NCI-H1417 (cell line): Measurements from ENCODE around the gene KCNAB2.
A peak's percentile ranks its signal among the peaks of the same experiment; 100 is the strongest.

Experiments
- DNase-seq, 3 experiments: peaks; one replicate each; lab custom pipeline; 2025; lab: John Stamatoyannopoulos, UW

Gene KCNAB2

DNA sequence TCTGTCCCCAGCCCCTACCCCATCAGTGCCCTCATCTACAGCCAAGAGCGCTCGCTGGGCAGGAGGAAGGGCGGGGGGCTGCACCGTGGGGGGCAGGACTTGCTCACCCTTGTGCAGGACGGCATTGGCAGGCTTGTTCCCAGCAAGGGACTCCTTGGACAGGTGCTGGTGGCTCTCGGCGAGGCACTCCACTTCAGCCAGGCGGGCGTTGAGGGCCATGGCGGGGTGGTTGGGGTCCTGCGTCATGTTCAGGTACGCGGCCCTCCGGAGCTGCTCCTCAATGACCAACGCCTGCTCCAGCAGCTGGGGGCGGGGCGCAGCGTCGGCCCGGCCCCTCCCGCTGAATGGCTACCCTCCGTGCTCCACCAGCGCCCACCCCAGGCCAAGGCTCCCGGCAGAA, 64.0 kb downstream of the KCNAB2 start:
- no peak for DNase-seq

DNA sequence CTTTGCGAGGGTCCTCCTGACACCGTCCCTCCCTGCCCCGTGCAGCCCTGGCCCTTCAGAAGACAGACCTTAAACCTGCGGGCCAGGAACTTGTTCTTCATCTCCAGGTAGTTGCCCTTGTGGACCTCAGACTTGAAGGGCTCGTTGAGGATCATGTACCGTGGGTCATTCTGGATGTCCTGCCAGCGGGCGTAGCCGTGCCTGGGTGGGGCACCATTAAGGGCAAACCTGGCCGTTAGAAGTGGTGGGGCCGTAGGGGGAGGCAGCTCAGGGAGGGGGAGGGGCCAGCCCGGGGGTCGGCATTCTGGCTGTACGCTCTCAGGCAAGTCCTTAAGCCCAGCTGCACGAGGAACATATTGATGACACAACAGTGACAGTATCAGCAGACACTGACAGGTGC, 64.6 kb downstream of the KCNAB2 start:
- no peak for DNase-seq

DNA sequence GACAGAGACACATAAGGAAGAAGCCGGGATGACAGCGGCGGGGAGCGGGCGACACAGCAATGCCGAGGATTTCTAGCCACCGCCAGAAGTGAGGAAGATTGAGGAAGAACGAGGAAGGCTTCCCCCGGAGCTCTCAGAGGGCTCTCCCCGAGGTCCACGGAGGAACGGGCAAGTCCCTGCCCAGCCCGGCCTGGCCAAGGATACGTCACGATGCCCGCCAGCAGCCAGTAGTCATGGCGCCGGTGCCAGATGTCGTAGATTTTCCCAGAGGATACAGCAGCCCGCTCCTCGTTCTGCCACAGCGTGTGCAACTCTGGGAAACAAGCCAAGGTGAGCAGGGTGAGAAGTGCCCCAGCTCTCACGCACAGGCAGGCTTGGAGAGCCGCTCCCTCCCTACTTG, 65.9 kb downstream of the KCNAB2 start:
- peak in 2 of 3 experiments; percentile 16 to 85 for DNase-seq

DNA sequence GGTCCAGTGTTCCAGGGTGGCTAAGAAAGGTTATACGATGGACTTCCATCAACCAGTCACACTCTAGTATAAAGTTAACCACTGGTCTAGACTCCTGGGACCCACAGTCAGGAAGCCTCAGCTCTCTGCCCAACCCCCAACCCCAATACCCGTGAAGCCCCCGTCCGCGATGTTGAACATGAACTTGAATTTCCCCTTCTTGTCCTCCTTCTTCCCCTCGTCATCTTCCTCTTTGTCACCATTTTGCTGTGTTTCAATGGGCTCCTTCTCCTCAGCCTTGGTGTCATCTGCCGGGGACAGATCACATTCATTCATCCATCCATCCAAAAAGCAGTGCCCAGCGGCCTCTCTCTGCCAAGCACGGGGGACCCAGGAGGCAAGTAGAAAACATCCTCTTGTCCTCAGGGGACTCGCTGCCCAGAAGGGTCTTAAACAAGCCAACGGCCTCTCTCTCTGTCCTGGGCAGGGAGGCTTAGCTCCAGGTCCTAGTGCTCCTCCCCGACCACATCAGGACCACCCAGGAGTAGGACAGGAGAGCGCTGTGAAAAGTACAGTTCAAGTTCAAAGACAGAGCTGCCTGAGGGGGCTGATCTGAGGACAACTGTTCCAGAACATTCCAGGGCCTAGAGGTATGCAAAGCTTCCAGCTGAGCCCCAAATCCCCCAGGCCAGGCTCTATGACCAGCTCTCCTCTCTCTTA, 66.5 kb downstream of the KCNAB2 start:
- no peak for DNase-seq

DNA sequence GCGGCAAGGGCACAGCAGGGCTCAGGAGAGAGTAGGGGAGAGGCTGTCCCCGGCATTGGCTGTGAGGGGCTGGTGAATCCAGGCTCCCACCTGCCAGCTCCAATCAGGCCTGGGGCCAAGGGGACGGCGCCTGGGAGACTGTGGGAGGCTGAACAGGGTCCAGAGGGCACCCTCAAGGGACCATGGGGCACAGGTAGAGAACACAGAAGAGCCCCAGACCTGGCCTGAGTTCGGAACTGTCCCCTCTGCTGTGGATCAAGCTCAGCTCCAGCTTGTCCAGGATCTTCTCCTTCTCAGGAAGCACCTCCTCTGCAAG, 67.0 kb downstream of the KCNAB2 start:
- no peak for DNase-seq

DNA sequence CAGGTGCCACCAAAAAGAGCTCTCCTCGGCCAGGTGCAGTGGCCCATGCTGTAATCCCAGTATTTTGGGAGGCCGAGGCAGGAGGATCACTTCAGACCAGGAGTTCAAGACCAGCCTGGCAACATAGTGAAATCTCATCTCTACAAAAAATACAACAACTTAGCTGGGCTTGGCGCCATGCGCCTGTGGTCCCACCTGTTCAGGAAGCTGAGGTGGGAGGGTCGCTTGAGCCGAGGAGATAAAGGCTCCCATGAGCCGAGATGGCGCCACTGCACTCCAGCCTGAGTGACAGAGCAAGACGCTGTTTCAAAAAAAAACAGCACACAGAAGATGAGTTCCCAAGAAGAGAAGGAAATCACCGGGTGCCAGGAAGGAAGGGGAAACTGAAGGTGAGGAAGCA, 67.4 kb downstream of the KCNAB2 start:
- DNase-seq: no peak

DNA sequence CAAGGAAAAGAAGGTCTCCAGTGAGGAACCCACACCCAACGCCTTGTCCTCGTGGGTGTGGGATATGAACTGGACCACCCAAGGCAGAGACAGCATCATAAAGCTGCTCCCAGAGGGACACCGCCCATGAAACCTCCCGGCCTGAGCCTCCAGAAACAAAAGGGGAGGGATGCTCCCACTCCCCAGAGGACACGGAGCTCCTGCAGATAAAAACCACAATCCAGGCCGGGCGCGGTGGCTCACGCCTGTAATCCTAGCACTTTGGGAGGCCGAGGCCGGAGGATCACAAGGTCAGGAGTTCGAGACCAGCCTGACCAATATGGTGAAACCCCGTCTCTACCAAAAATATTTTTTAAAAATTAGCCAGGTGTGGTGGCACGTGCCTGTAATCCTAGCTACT, 68.1 kb downstream of the KCNAB2 start:
- DNase-seq: no peak

DNA sequence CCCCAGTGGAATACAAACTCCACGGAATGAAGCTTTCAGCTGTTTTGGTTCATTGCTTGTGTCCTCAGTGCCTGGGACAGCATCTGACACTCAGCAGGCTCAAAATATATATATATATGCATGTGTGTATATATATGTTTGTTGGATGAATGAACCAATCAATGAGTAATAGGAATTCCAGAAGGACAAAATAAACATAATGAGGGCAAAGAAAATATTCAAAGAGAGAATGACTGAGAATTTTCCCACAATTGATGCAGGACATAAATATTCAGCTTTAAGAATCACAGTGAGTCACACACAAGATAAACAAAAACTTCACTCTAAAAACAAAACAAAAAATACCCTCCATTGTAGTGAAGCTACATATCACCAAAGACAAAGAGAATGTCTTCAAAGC, 70.4 kb downstream of the KCNAB2 start:
- no peak for DNase-seq

DNA sequence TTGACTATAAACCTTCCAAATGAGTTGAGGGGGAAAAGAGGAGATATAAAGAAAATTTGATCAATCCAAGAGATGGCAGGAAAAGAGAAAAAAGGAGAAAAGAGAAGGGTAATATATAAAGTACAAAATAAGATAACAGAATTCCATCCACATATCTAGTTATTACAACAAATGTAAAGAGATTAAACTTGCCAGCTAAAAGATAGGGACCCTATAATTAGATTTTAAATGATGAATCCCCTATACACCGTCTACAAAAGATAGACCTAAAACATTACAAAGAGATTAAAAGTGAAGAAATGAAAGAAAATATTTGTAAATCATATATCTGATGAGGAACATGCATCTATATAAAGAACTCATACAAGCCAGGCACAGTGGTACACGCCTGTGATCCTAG, 71.4 kb downstream of the KCNAB2 start:
- no peak for DNase-seq

DNA sequence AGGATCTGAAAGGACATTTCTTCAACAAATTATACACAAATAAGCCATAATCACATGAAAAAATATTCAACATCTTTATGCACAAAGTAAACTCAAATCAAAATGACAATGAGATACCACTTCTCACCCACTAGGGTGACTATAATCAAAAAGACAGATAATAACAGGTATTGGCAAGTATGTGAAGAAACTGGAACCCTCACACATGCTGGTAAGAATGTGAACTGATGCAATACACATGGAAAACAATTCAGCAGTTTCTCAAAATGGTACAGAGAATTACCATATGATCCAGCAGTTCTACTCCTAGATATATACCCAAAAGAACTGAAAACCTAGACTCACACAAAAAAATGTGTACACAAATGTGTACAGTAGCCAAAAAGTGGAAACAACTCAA, 71.9 kb downstream of the KCNAB2 start:
- DNase-seq: no peak

DNA sequence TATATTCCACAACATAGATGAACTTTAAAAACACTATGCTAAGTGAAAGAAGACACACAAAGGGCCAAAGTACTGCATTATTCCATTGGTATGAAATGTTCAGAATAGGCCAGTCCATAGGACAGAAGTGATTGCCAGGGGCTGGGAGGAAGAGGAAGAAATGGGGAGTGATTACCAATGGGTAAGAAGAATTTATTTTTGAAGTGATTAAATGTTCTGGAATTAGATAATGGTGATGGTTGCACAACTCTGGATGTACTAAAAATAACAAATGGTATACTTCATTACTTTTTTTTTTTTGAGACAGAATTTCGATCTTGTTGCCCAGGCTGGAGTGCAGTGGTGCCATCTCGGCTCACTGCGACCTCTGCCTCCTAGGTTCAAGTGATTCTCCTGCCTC, 72.7 kb downstream of the KCNAB2 start:
- DNase-seq: no peak

DNA sequence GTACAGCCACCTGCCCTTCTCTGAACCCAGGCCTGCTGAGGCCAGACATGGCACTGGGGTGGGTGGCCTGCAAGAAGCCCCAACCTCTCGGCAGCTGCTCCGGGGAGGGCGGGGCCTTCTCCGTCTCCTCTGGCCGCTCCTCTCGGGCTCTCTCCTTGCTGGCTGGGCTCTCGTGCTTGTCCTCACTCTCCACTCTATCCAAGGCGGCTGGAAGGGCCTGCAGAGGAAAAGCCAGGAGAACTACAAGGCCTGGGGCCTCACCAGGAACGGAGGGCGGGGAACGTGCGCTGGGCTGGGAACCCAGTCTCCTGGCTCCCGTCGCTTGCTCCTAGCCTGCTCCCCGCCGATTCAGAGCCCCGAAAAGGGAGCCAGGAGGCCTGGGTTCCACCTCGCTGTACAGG, 75.3 kb downstream of the KCNAB2 start:
- no peak for DNase-seq

DNA sequence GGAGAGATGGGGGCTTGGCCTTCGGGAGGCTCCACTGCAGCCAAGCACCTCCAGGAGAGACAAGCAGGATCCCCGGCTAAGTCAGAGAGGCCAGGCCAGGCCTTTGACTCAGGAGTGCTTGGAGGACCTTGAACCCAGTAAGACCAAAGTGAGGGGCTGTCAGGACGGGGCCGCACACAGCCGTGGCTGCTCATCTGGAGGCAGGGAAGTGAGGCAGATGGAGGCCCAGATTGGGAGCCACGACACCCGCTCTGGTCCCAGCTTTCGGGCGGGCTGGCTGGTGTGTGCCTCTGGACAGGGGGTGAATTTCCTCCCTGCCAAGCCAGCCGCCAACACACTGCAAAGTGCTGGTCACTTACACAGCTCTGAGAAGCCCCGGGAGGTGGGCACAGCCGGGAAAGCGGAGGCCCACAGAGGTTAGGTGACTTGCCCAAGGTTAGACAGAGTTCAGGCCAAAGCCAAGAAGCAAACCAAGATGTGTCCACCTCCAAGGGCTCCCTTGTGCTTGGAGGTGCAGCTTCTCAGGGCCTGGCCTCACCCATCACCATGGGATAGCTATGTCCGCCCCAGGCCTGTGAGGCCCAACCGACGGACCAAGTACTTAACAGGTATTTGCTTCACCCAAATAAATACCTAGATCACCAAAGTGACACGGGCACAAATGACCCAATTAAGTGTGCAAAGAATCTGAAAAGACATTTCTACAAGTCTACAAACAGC, 76.1 kb downstream of the KCNAB2 start:
- no peak for DNase-seq

DNA sequence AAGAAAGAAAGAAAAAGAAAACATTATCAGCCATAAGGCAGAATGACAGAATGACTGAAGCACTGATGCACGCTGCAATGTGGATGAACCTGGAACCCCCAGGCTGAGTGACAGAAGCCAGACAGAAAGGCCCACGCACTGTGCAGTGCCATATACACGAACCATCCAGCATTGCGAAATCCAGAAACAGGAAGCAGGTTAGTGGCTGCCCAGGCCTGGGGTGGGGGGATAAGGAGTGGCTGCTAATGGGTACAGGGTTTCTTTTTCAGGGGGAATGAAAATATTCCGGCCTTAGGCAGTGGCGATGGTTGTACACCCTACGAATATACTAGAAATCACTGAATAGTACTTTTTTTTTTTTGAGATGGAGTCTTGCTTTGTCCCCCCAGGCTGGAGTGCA, 77.4 kb downstream of the KCNAB2 start:
- no peak for DNase-seq

DNA sequence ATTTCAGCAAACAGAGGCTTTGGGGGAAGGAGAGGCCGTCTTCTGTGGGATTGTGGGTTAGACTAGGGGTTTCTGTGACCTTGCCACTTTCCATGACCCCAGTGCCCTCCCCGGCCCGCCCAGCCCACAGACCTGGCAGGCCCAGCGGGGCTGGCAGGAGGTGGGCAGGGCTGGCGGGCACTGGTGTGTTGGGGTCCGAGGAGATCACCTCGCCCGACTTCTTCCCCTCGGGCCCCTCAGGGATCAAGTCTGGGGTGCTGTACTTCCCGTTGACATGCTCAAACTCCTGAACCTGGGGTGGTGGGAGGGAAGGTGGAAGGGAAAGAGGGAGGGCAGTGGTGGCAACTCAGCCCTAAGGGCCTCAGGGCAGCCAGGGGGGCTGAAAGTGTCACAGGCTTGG, 78.1 kb downstream of the KCNAB2 start:
- DNase-seq: no peak

DNA sequence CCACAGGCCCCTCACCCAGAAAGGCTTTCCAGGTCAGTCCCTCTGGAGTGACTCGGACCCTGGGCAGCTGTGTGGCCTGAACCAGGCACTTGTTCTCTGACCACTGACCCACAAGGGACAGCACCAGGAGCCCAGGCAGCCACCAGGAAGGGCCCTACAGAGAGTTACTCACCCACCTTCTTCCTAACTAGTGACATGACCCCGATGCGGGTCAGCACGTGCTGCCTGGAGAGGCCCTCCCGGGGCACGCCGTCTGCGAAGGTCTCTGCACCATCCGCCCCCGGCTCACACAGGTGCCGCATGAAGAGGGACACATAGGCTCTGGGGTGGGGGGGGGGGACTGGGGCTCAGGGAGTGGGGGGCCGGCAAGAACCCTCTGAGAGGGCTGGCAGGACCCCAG, 78.7 kb downstream of the KCNAB2 start:
- DNase-seq: no peak

DNA sequence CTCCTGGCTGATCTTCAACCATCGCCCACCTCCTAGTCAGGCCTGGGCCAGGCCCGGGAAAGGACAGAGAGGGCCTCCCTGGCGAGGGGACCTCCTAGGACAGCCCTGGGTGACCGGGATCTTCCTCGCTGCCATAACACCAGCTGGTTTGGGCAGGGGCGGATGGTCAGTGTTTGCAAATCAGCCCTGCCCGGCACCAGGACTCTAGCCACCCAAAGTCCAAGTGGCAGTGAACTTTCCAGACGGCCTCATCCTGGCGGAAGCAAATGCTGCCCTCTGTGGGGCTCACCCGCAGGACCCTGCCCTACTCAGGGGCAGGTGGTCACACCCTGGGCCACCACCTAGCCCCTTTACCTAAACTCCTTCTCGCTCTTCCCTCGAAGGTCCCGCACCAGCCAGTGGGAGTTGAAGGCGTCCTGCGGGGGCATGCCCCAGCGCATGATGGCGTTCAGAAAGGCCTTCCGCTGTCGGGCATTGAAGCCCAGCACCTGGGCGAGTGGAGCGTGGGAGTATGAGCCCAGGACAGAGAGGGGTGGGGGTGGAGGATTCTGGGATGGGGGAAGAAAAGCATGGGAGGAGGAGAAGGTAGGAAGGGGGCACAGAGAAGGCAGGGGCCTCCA, 79.2 kb downstream of the KCNAB2 start:
- no peak for DNase-seq

DNA sequence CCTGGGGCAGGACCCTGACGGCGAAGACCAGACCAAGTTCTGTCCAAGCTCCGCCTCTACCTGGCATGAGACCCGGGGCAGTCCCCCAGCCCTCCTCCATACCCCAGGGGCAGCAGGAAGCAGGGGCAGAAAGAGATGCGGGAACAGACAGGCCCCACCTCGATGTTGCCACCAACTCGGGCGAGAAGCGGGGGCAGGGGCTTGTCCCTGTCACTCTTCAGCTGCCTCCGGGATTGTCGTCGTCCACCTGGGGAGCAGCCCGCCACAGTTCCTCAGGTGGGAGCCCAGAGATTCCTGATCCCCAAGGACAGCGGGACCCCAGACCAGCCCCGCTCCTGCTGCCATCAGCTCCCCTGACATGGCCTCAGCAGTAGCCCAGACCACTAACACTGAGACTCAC, 79.7 kb downstream of the KCNAB2 start:
- DNase-seq: no peak

DNA sequence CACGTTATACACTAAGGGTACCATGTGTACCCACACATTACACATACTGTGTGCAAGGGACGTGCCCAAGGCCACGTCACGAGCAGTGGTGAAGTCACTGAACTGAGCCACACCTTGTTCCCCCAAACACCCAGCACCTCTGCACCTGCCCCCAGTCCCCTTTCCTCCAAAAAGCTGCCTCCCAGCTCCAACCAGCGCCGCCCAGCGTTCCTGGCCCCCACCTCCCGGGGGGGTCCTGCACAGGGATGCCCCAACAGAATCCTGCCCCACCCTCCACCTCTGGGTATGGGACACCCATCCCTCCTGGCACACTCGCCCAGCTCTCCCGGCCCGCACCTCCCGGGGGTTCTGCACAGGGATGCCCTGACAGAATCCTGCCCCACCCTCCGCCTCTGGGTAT, 80.3 kb downstream of the KCNAB2 start:
- no peak for DNase-seq

DNA sequence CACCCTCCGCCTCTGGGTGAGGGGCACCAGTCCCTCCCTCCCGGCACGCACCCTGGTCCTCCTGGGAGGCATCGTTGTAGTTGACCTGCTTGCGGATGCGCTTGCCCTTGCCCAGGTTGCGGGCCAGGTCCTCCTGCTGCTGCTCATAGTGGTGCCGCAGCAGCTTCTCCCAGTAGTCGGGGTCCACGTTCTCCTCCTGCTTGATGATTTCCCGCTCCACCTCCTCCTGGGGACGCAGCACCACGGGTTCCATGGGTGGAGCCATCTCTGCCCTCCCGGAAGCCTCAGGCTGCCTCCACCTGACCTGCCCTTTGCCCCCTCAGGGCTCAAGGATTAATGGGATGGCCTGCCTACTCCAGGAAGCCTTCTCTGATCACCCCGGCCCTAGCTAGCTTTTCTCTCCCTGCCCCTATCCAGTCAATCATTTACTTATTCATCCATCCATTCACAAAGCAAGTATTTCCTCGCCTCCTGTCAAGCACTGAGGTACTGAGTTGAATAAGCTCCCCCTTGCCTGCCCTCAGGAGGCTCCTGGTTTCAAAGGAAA, 80.9 kb downstream of the KCNAB2 start:
- no peak for DNase-seq

DNA sequence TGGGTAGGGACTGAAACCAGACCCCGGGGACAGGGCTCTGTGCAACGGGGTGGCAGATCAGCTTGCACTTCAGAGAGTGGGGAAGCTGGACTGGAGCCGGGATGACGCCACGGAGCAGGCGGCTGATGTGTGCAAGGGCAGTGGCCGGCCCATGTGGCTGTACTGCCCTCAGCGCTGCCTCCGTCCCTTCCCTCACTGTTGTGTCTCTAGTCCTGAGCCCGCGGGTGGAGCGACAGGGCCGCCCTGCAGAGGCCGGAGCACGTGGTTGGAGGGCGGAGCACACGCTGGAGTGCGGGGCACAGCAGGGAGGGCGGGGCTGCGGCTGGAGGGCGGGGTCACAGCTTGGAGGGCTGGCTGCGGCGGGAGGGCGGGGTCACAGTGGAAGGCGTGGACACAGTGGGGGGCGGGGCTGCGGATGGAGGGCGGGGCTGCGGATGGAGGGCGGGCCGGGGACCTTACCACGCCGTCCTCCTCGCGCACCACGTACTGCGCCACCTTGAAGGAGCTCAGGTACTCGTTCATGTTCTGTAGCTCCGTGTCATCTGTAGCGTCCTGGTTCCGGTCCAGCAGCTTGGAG, 82.0 kb downstream of the KCNAB2 start:
- DNase-seq: peak; percentile 84 to 92 (median 91)

DNA sequence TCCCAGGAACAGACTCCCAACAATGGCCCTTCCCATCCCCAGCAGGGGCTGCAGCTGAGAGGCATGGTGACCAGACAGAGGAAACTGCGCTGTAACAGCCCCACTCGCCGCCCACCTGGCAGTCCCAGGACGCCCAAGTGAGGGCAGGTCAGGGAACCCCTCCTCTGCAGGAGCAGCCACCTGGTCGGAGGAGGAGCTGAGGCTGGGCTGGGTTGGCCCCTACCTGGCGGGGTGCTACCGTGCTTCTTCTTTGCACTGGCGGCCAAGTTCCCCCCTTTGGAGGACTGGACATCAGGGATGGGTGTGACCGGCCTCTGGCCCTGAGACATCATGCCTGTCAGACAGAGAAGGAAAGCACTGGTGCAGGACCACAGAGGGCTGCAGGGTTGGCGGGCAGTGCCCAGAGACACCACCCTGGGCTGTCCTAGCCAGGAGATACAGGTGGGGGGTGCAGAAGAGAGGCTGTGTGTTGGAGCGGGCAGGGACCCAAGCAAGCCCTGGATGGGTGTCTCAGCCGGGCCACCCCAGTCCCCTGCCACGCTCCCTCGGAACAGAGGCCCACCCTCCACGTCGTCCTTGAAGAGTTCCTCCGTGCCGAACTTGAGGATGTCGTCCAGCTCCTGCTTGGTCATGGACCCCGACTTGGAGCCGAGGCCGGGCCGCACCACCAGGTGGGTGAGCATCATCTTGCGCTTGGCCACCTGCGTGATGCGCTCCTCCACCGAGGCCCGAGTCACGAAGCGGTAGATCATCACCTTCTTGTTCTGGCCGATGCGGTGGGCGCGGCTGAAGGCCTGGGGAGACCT, 82.8 kb downstream of the KCNAB2 start:
- no peak for DNase-seq
